Ascending aorta (tissue), 2 donors: ENCODE measurements around the gene SRP68. TPM values are rescaled to one million over a fixed set of nuclear protein-coding genes. Genes with fewer than 3 reads are reported as not detected.

Experiments used
- DNase-seq, 2 donors: peaks; one replicate each; pipeline ENCODE4 v3.0.0-alpha.2; 2019; ENCODE audit warnings: low spot score in 2 of 2
- H3K27ac ChIP-seq, 2 donors: fragments of 200-600 bp; sonication (generic); one replicate each; pipeline ENCODE4 v1.5.1; 2016 to 2017; ENCODE audit warnings: mild to moderate bottlenecking in 1 of 2
- H3K27me3 ChIP-seq: fragments of 200-600 bp; sonication (generic); one replicate; pipeline ENCODE4 v1.5.1; 2017
- H3K36me3 ChIP-seq, 2 donors: fragments of 200-600 bp; sonication (generic); one replicate each; pipeline ENCODE4 v1.5.1; 2016
- H3K4me1 ChIP-seq, 2 donors: fragments of 200-600 bp; sonication (generic); one replicate each; pipeline ENCODE4 v1.5.1; 2016 to 2017; ENCODE audit warnings: mild to moderate bottlenecking in 1 of 2
- H3K4me3 ChIP-seq, 2 donors: fragments of 200-600 bp; sonication (generic); one replicate each; pipeline ENCODE4 v1.5.1; 2016 to 2017; ENCODE audit warnings: mild to moderate bottlenecking in 1 of 2
- H3K9me3 ChIP-seq, 2 donors: fragments of 200-600 bp; sonication (generic); one replicate each; pipeline ENCODE4 v1.5.1; 2016
- CTCF ChIP-seq, 3 experiments: fragments of 200-600 bp in 2 of 3; fragments of 450-650 bp in 1 of 3; sonication (generic) in 2 of 3; IDR thresholded peaks; one replicate each; pipeline ENCODE4 v1.5.1; 2016 to 2019; ENCODE audit warnings: antibody characterized with exemption in 3 of 3, mild to moderate bottlenecking in 1 of 3, moderate library complexity in 1 of 3
- intact Hi-C: fragments of 100-400 bp; cut with DNase I; formaldehyde crosslinking; loops from one replicate; pipeline ENCODE4 v1.15.1; 2023
- total RNA-seq: library from RNA; depleted of rRNA; stranded (reverse); fragments of >200 nt; gene quantifications from one replicate; pipeline ENCODE4 v1.1.0, GENCODE V29; 2016

Gene SRP68
- total RNA-seq, 1 donor from 2014 or later, result 15.6 TPM

- H3K27me3 ChIP-seq, result no peaks in the 10 kb centered on the region
- no peaks in the 10 kb centered on the region for H3K9me3 ChIP-seq
- no peaks in the 10 kb centered on the region for H3K4me1 ChIP-seq
- no peak overlapping the region for H3K4me3 ChIP-seq
- intact Hi-C loops, result no loop called here
- TF ChIP-seq CTCF (IDR thresholded peaks at IDR 0.05), result no peak
- no peaks in the 10 kb centered on the region for H3K36me3 ChIP-seq
- H3K27ac ChIP-seq, result no peak overlapping the region
- DNase-seq, result no peak
Measured at GRCh38 chr17:76018801-76019200, 53.5 kb downstream of the SRP68 start.

GRCh38 chr17:76018340-76018680, 54.0 kb downstream of the SRP68 start:
- no peaks in the 10 kb centered on the region for H3K4me1 ChIP-seq
- H3K27ac ChIP-seq, result no peak overlapping the region
- no peak overlapping the region for H3K4me3 ChIP-seq
- DNase-seq, result no peak
- H3K9me3 ChIP-seq, result no peaks in the 10 kb centered on the region
- H3K27me3 ChIP-seq, result no peaks in the 10 kb centered on the region
- H3K36me3 ChIP-seq, result no peaks in the 10 kb centered on the region
- TF ChIP-seq CTCF (IDR thresholded peaks at IDR 0.05), result no peak
- intact Hi-C loops, result no loop called here

GRCh38 chr17:76017481-76018339, 54.6 kb downstream of the SRP68 start:
- intact Hi-C loops, result no loop called here
- no peak for DNase-seq
- Histone ChIP-seq H3K9me3 (no peaks in the 10 kb centered on the region), H3K36me3 (no peaks in the 10 kb centered on the region), H3K27me3 (no peaks in the 10 kb centered on the region), H3K4me1 (no peaks in the 10 kb centered on the region), H3K27ac (no peak overlapping the region), H3K4me3 (no peak overlapping the region)
- TF ChIP-seq CTCF (IDR thresholded peaks at IDR 0.05), result no peak

- no peaks in the 10 kb centered on the region for H3K27me3 ChIP-seq
- no peak for TF ChIP-seq CTCF (IDR thresholded peaks at IDR 0.05)
- intact Hi-C loops, result no loop called here
- no peak for DNase-seq
- no peaks in the 10 kb centered on the region for H3K36me3 ChIP-seq
- H3K9me3 ChIP-seq, result no peaks in the 10 kb centered on the region
- H3K27ac ChIP-seq, result no peak overlapping the region
- no peak overlapping the region for H3K4me3 ChIP-seq
- no peaks in the 10 kb centered on the region for H3K4me1 ChIP-seq
Measured at GRCh38 chr17:76014925-76015261, 57.4 kb downstream of the SRP68 start.

- Histone ChIP-seq H3K27ac (no peak overlapping the region), H3K4me1 (no peaks in the 10 kb centered on the region), H3K36me3 (no peaks in the 10 kb centered on the region), H3K27me3 (no peaks in the 10 kb centered on the region), H3K9me3 (no peaks in the 10 kb centered on the region), H3K4me3 (no peak overlapping the region)
- TF ChIP-seq CTCF (IDR thresholded peaks at IDR 0.05), result peak; percentile 85 to 94 (median 93)
- intact Hi-C loops, result no loop called here
- DNase-seq, result peak in 1 of 2 donors; percentile 78
Measured at GRCh38 chr17:76014100-76014924, 58.0 kb downstream of the SRP68 start.
